ENCODE results near the gene RAB3B. TPM values are rescaled to one million over a fixed set of nuclear protein-coding genes. Genes with fewer than 3 reads are reported as not detected.

The RAB3B gene
- total and polyA plus RNA-seq, 9 of the 15 experiments (the other 6 are each of a cell fraction or from before 2014, with no cell fraction given): 0.07 to 0.47 (median 0.27) TPM

DNA sequence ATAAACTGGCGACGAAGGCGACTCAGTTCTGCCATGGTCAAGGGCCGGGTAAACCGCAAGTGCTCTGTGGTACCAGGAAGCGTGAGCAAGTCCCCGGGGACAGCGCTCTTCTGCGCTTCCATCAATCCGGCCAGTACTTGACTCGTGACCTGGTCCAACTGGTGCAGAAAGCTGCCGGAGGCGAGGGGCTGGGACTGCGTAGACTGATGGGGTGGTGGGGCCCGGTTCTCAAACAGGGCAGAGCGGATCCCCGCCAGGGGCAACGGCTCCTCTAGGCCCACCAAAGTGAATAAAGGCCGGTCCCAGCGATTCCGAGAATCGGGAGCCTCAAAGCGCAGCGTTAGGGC is 42.3 kb upstream of the RAB3B start (continued):
- no peak for TF ChIP-seq KLF16 (IDR thresholded peaks at IDR 0.05)
- no peak for TF ChIP-seq ZNF311 (CRISPR knock-in tag; IDR thresholded peaks at IDR 0.05)
- TF ChIP-seq, protein P1, sequence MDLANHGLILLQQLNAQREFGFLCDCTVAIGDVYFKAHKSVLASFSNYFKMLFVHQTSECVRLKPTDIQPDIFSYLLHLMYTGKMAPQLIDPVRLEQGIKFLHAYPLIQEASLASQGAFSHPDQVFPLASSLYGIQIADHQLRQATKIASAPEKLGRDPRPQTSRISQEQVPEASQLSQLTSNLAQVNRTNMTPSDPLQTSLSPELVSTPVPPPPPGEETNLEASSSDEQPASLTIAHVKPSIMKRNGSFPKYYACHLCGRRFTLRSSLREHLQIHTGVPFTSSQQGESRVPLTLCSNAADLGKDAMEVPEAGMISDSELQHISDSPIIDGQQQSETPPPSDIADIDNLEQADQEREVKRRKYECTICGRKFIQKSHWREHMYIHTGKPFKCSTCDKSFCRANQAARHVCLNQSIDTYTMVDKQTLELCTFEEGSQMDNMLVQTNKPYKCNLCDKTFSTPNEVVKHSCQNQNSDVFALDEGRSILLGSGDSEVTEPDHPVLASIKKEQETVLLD (IDR thresholded peaks at IDR 0.05): no peak
- no peak for TF ChIP-seq ZNF121 (CRISPR knock-in tag; conservative IDR thresholded peaks at IDR 0.05)
- TF ChIP-seq, protein P2, sequence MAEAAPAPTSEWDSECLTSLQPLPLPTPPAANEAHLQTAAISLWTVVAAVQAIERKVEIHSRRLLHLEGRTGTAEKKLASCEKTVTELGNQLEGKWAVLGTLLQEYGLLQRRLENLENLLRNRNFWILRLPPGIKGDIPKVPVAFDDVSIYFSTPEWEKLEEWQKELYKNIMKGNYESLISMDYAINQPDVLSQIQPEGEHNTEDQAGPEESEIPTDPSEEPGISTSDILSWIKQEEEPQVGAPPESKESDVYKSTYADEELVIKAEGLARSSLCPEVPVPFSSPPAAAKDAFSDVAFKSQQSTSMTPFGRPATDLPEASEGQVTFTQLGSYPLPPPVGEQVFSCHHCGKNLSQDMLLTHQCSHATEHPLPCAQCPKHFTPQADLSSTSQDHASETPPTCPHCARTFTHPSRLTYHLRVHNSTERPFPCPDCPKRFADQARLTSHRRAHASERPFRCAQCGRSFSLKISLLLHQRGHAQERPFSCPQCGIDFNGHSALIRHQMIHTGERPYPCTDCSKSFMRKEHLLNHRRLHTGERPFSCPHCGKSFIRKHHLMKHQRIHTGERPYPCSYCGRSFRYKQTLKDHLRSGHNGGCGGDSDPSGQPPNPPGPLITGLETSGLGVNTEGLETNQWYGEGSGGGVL (CRISPR knock-in tag; IDR thresholded peaks at IDR 0.05): no peak
- TF ChIP-seq ARID1B (IDR thresholded peaks at IDR 0.05): no peak
- TF ChIP-seq LCOR (CRISPR knock-in tag; IDR thresholded peaks at IDR 0.05): 0 out of 2 replicates have a peak, but pooled peaks have one; percentile 1
- TF ChIP-seq NEUROD1 (IDR thresholded peaks at IDR 0.05; ENCODE audit: borderline replicate concordance, low read depth, low read length, partially characterized antibody): peak; percentile 5
- no peak for TF ChIP-seq HSF4 (CRISPR knock-in tag; IDR thresholded peaks at IDR 0.05; ENCODE audit: borderline replicate concordance)
- TF ChIP-seq, protein P3, sequence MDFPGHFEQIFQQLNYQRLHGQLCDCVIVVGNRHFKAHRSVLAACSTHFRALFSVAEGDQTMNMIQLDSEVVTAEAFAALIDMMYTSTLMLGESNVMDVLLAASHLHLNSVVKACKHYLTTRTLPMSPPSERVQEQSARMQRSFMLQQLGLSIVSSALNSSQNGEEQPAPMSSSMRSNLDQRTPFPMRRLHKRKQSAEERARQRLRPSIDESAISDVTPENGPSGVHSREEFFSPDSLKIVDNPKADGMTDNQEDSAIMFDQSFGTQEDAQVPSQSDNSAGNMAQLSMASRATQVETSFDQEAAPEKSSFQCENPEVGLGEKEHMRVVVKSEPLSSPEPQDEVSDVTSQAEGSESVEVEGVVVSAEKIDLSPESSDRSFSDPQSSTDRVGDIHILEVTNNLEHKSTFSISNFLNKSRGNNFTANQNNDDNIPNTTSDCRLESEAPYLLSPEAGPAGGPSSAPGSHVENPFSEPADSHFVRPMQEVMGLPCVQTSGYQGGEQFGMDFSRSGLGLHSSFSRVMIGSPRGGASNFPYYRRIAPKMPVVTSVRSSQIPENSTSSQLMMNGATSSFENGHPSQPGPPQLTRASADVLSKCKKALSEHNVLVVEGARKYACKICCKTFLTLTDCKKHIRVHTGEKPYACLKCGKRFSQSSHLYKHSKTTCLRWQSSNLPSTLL (IDR thresholded peaks at IDR 0.05): no peak
- no peak for TF ChIP-seq SPI1 (IDR thresholded peaks at IDR 0.05; ENCODE audit: borderline replicate concordance, low read depth, low read length)
- no peak for TF ChIP-seq DDX20 (tag; IDR thresholded peaks at IDR 0.05; ENCODE audit: low read depth)
- no peak for TF ChIP-seq ZNF324 (CRISPR knock-in tag; IDR thresholded peaks at IDR 0.05)
- no peak for TF ChIP-seq HMGN3 (IDR thresholded peaks at IDR 0.05; ENCODE audit: borderline replicate concordance, extremely low read depth, insufficient read length, low read depth, low read length)
- TF ChIP-seq, protein P4, sequence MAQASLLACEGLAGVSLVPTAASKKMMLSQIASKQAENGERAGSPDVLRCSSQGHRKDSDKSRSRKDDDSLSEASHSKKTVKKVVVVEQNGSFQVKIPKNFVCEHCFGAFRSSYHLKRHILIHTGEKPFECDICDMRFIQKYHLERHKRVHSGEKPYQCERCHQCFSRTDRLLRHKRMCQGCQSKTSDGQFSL (CRISPR knock-in tag; IDR thresholded peaks at IDR 0.05): no peak
- TF ChIP-seq, protein P4 (tag; IDR thresholded peaks at IDR 0.05): no peak
- TF ChIP-seq CREM (IDR thresholded peaks at IDR 0.05; ENCODE audit: low read depth): peak; percentile 57; the same call in 1 of the 2 replicates
- TF ChIP-seq TEAD1 (CRISPR knock-in tag; IDR thresholded peaks at IDR 0.05): no peak
- no peak for TF ChIP-seq POLR3G (IDR thresholded peaks at IDR 0.05; ENCODE audit: extremely low read depth, insufficient read length, insufficient replicate concordance)
- TF ChIP-seq GATAD2B (IDR thresholded peaks at IDR 0.05; ENCODE audit: borderline replicate concordance): no peak
